Activated CD8-positive, alpha-beta memory T cell treated with anti-CD3 and anti-CD28 coated beads, Interleukin-2, amount 50 U/mL, for 4 hours (primary cell): Measurements from ENCODE around the gene SLC35C1.
"Not testable (repeated sequence)": the region's sequence is repeated elsewhere in the genome, so short reads cannot be mapped to it uniquely, and the experiment has no call there.

Experiments
- DNase-seq: peaks from one replicate; pipeline ENCODE4 v3.0.0-alpha.2; 2020

SLC35C1 gene

GRCh38 chr11:45811571-45812290, 6.8 kb downstream of the SLC35C1 start:
- no peak for DNase-seq

GRCh38 chr11:45812581-45813548, 7.9 kb downstream of the SLC35C1 start:
- no peak for DNase-seq

- no peak for DNase-seq
Measured at GRCh38 chr11:45815747-45816146, 10.8 kb downstream of the SLC35C1 start.

GRCh38 chr11:45816614-45817013, 11.7 kb downstream of the SLC35C1 start:
- no peak for DNase-seq

GRCh38 chr11:45817191-45817590, 12.2 kb downstream of the SLC35C1 start:
- no peak for DNase-seq

GRCh38 chr11:45818961-45819605, 14.1 kb downstream of the SLC35C1 start:
- no peak for DNase-seq

- DNase-seq, result no peak
Measured at GRCh38 chr11:45820211-45820857, 15.4 kb downstream of the SLC35C1 start.

- DNase-seq, result not testable (repeated sequence)
Measured at GRCh38 chr11:45826492-45826891, 21.5 kb downstream of the SLC35C1 start.

GRCh38 chr11:45827123-45827522, 22.2 kb downstream of the SLC35C1 start:
- DNase-seq, result no peak

GRCh38 chr11:45828996-45829395, 24.0 kb downstream of the SLC35C1 start:
- DNase-seq, result no peak

GRCh38 chr11:45830596-45830995, 25.6 kb downstream of the SLC35C1 start:
- DNase-seq, result no peak

- DNase-seq, result no peak
Measured at GRCh38 chr11:45832811-45833441, 28.0 kb downstream of the SLC35C1 start.

GRCh38 chr11:45833761-45834160, 28.8 kb downstream of the SLC35C1 start:
- DNase-seq, result no peak

- DNase-seq, result no peak
Measured at GRCh38 chr11:45834298-45834756, 29.4 kb downstream of the SLC35C1 start.

GRCh38 chr11:45839204-45839603, 34.3 kb downstream of the SLC35C1 start:
- DNase-seq, result no peak

- not testable (repeated sequence) for DNase-seq
Measured at GRCh38 chr11:45840251-45840650, 35.3 kb downstream of the SLC35C1 start.

- peak; percentile 83 for DNase-seq
Measured at GRCh38 chr11:45843158-45843924, 38.4 kb downstream of the SLC35C1 start.

GRCh38 chr11:45844822-45845578, 40.1 kb downstream of the SLC35C1 start:
- DNase-seq, result no peak

- DNase-seq, result no peak
Measured at GRCh38 chr11:45846174-45846675, 41.3 kb downstream of the SLC35C1 start.
